Transverse colon (tissue), 4 donors: ENCODE data around the gene MYMK. TPM values are rescaled to one million over a fixed set of nuclear protein-coding genes. Genes with fewer than 3 reads are reported as not detected.

Source experiments
- DNase-seq: peaks from one replicate; pipeline ENCODE4 v3.0.0-alpha.2; 2019
- H3K27ac ChIP-seq, 4 donors: fragments of 200-600 bp; sonication (generic); 2 replicates each; pipeline ENCODE4 v1.5.1; 2016 to 2018; ENCODE audit warnings: inconsistent platforms in 4 of 4
- H3K27me3 ChIP-seq: fragments of 200-600 bp; sonication (generic); 2 replicates; pipeline ENCODE4 v1.5.1; 2017; ENCODE audit warnings: inconsistent platforms
- H3K36me3 ChIP-seq, 4 donors: fragments of 200-600 bp; sonication (generic); 2 replicates each; pipeline ENCODE4 v1.5.1; 2017 to 2019; ENCODE audit warnings: inconsistent platforms in 4 of 4
- H3K4me1 ChIP-seq, 4 donors: fragments of 200-600 bp; sonication (generic); 2 replicates each; pipeline ENCODE4 v1.5.1; 2017 to 2020; ENCODE audit warnings: inconsistent platforms in 4 of 4
- H3K4me3 ChIP-seq, 4 donors: fragments of 200-600 bp; sonication (generic); 1 replicate in 1 of 4; 2 replicates in 3 of 4; pipeline versions ENCODE4 v1.5.1 to v1.6.1; 2017 to 2019; ENCODE audit warnings: inconsistent platforms in 4 of 4
- H3K9me3 ChIP-seq, 2 donors: fragments of 200-600 bp; sonication (generic); 2 replicates each; pipeline ENCODE4 v1.5.1; 2017 to 2019; ENCODE audit warnings: inconsistent platforms in 2 of 2
- CTCF ChIP-seq, 5 experiments: fragments of 200-600 bp in 3 of 5; fragments of 450-650 bp in 2 of 5; sonication (generic) in 3 of 5; IDR thresholded peaks; 1 replicate in 2 of 5; 2 replicates in 3 of 5; pipeline ENCODE4 v1.5.1; 2016 to 2017; ENCODE audit warnings: antibody characterized with exemption in 5 of 5, inconsistent platforms in 3 of 5, mild to moderate bottlenecking in 2 of 5, moderate library complexity in 1 of 5
- EP300 ChIP-seq: sonication (generic); formaldehyde crosslinking; IDR thresholded peaks from one replicate; pipeline ENCODE4 v1.6.1; 2017; ENCODE audit warnings: antibody characterized with exemption, low read depth
- POLR2A ChIP-seq: fragments of 450-650 bp; IDR thresholded peaks from one replicate; pipeline ENCODE4 v1.6.1; 2016; ENCODE audit warnings: antibody characterized with exemption, mild to moderate bottlenecking, moderate library complexity
- POLR2AphosphoS5 ChIP-seq, 3 donors: sonication (generic); formaldehyde crosslinking; IDR thresholded peaks; one replicate each; pipeline ENCODE4 v1.6.1; 2016; ENCODE audit warnings: antibody characterized with exemption in 3 of 3
- WGBS, 2 donors: methylation state at CpG; one replicate each; pipeline ENCODE4 v1.1.5; 2018; ENCODE audit warnings: low coverage in 1 of 2; 5-methylcytosine and 5-hydroxymethylcytosine counted together
- in situ Hi-C, 4 donors: fragments of 200-750 bp; cut with MboI; loops; one replicate each; pipeline versions ENCODE4 v1.15.0 to v1.15.1; 2017; ENCODE audit warnings: low sequenced_read_pairs in 3 of 4, low pct_ligation_motif_present in 1 of 4, low pct_unique_long_range_greater_than_20kb in 1 of 4
- intact Hi-C: fragments of 100-400 bp; cut with DNase I; formaldehyde crosslinking; loops from one replicate; pipeline ENCODE4 v1.15.1; 2023; ENCODE audit warnings: low total_unique reads
- total RNA-seq, 4 donors: library from RNA; depleted of rRNA; stranded (reverse); fragments of >200 nt; gene quantifications; one replicate each; pipeline ENCODE4 v1.1.0, GENCODE V29; 2016

Gene MYMK
- total RNA-seq, 4 donors from 2014 or later, result not detected

GRCh38 chr9:133490201-133490681 is 34.5 kb downstream of the MYMK start:
- 58 to 80% methylated on average over 1 to 11 of the region's 13 CpGs for WGBS, 2 donors
- H3K9me3 ChIP-seq, result no peaks in the 10 kb centered on the region
- DNase-seq, result no peak
- no peak for TF ChIP-seq EP300
- TF ChIP-seq CTCF (IDR thresholded peaks at IDR 0.05), result no peak
- TF ChIP-seq POLR2A, result no peak
- no peak for TF ChIP-seq POLR2AphosphoS5 (IDR thresholded peaks at IDR 0.05)
- H3K4me1 ChIP-seq, result peaks cover 0 to 5% (median 2%) of the 10 kb centered on the region in 4 donors
- no peaks in the 10 kb centered on the region for H3K36me3 ChIP-seq
- H3K4me3 ChIP-seq, result no peak overlapping the region
- in situ Hi-C loops (loop anchor here in 1 of 4 donors (25.0 kb wide), 1 partner anchor 303 kb away; no protein-coding TSS in a partner anchor), intact Hi-C loops (no loop called here)
- no peak overlapping the region for H3K27ac ChIP-seq
- peaks cover 12% of the 10 kb centered on the region for H3K27me3 ChIP-seq

GRCh38 chr9:133489253-133490190 is 35.2 kb downstream of the MYMK start:
- intact Hi-C loops (loop anchor here (10.0 kb wide), 1 partner anchor 305 kb away; no protein-coding TSS in a partner anchor), in situ Hi-C loops (loop anchor here (10.0 to 25.0 kb wide), 3 partner anchors 85 to 305 kb away; no protein-coding TSS in a partner anchor)
- Histone ChIP-seq H3K36me3 (no peaks in the 10 kb centered on the region), H3K9me3 (no peaks in the 10 kb centered on the region), H3K27ac (no peak overlapping the region), H3K4me1 (peaks cover 0 to 5% (median 2%) of the 10 kb centered on the region in 4 donors), H3K27me3 (peaks cover 12% of the 10 kb centered on the region), H3K4me3 (no peak overlapping the region)
- 84% methylated on average over 19 of the region's 19 CpGs; no CpG with 5 or more reads in 1 of the 2 donors for WGBS, 2 donors
- TF ChIP-seq POLR2A, result no peak
- no peak for TF ChIP-seq CTCF (IDR thresholded peaks at IDR 0.05)
- TF ChIP-seq EP300, result no peak
- TF ChIP-seq POLR2AphosphoS5 (IDR thresholded peaks at IDR 0.05), result no peak
- no peak for DNase-seq

- in situ Hi-C loops, result loop anchor here (10.0 to 25.0 kb wide), 3 partner anchors 84 to 304 kb away; no protein-coding TSS in a partner anchor
- DNase-seq, result no peak
Measured at GRCh38 chr9:133488686-133489252, 36.0 kb downstream of the MYMK start.

More at GRCh38 chr9:133488686-133489252, 36.0 kb downstream of the MYMK start:
- peaks cover 0 to 5% (median 2%) of the 10 kb centered on the region in 4 donors for H3K4me1 ChIP-seq
- intact Hi-C loops, result loop anchor here (10.0 kb wide), 1 partner anchor 304 kb away; no protein-coding TSS in a partner anchor
- H3K27me3 ChIP-seq, result peaks cover 12% of the 10 kb centered on the region
- H3K9me3 ChIP-seq, result no peaks in the 10 kb centered on the region
- no peaks in the 10 kb centered on the region for H3K36me3 ChIP-seq
- H3K27ac ChIP-seq, result no peak overlapping the region
- H3K4me3 ChIP-seq, result no peak overlapping the region
- WGBS, 2 donors, result 91% methylated on average over 15 of the region's 18 CpGs; no CpG with 5 or more reads in 1 of the 2 donors
- TF ChIP-seq CTCF (IDR thresholded peaks at IDR 0.05), result no peak
